ENCODE measurements around the gene GNAI2. TPM values are rescaled to one million over a fixed set of nuclear protein-coding genes. Genes with fewer than 3 reads are reported as not detected.

GNAI2 gene
- total RNA-seq, 4 donors from 2014 or later: 71.8 to 178 (median 98.4) TPM

- H3K9me3 ChIP-seq: no peaks in the 10 kb centered on the region
- H3K4me3 ChIP-seq: peak within 1 kb of the TSS; percentile 64 to 73 (median 66)
- peaks cover 3 to 42% (median 7%) of the 10 kb centered on the region in 4 donors for H3K4me1 ChIP-seq
- H3K36me3 ChIP-seq: peaks cover 0 to 3% (median 0%) of the 10 kb centered on the region in 3 donors
- TF ChIP-seq, protein P1, sequence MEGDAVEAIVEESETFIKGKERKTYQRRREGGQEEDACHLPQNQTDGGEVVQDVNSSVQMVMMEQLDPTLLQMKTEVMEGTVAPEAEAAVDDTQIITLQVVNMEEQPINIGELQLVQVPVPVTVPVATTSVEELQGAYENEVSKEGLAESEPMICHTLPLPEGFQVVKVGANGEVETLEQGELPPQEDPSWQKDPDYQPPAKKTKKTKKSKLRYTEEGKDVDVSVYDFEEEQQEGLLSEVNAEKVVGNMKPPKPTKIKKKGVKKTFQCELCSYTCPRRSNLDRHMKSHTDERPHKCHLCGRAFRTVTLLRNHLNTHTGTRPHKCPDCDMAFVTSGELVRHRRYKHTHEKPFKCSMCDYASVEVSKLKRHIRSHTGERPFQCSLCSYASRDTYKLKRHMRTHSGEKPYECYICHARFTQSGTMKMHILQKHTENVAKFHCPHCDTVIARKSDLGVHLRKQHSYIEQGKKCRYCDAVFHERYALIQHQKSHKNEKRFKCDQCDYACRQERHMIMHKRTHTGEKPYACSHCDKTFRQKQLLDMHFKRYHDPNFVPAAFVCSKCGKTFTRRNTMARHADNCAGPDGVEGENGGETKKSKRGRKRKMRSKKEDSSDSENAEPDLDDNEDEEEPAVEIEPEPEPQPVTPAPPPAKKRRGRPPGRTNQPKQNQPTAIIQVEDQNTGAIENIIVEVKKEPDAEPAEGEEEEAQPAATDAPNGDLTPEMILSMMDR (IDR thresholded peaks at IDR 0.05): peak in 5 of 6 experiments; percentile 13 to 69 (median 60)
- TF ChIP-seq POLR2A (IDR thresholded peaks at IDR 0.05): peak; percentile 91 to 97
- H3K27ac ChIP-seq: peak within 1 kb of the TSS; percentile 89 to 93 (median 92)
- DNase-seq: peak; percentile 99 to 100 (median 100)
- H3K27me3 ChIP-seq: no peaks in the 10 kb centered on the region
These were observed 63.0 kb downstream of the GNAI2 start, which contains the start of the genes HYAL3 and NAA80 for GRCh38 chr3:50298836-50299637. HYAL3 (minus strand) TSS chr3:50299405; CDS start chr3:50295602, 3,803 bp downstream. NAA80 (minus strand) TSS chr3:50299405; CDS start chr3:50297463, 1,942 bp downstream.

- Histone ChIP-seq H3K9me3 (no peaks in the 10 kb centered on the region), H3K4me3 (peak overlapping the region; percentile 36 to 73 (median 54)), H3K4me1 (peaks cover 3 to 42% (median 7%) of the 10 kb centered on the region in 4 donors), H3K27me3 (no peaks in the 10 kb centered on the region), H3K27ac (peak overlapping the region; percentile 89 to 93 (median 92)), H3K36me3 (peaks cover 0 to 3% (median 0%) of the 10 kb centered on the region in 3 donors)
- peak in 1 of 2 donors; percentile 46 for TF ChIP-seq POLR2A (IDR thresholded peaks at IDR 0.05)
- TF ChIP-seq, protein P1 (IDR thresholded peaks at IDR 0.05): no peak
- DNase-seq: no peak
These were observed 63.6 kb downstream of the GNAI2 start for GRCh38 chr3:50299638-50299928.

GRCh38 chr3:50299929-50300680, 64.1 kb downstream of the GNAI2 start:
- Histone ChIP-seq H3K27ac (peak overlapping the region; percentile 89 to 93 (median 92)), H3K4me3 (peak overlapping the region; percentile 36 to 73 (median 54)), H3K9me3 (no peaks in the 10 kb centered on the region), H3K27me3 (no peaks in the 10 kb centered on the region), H3K4me1 (peaks cover 3 to 42% (median 7%) of the 10 kb centered on the region in 4 donors), H3K36me3 (peaks cover 0 to 3% (median 0%) of the 10 kb centered on the region in 3 donors)
- TF ChIP-seq POLR2A (IDR thresholded peaks at IDR 0.05): no peak
- TF ChIP-seq, protein P1 (IDR thresholded peaks at IDR 0.05): no peak
- DNase-seq: no peak

DNA sequence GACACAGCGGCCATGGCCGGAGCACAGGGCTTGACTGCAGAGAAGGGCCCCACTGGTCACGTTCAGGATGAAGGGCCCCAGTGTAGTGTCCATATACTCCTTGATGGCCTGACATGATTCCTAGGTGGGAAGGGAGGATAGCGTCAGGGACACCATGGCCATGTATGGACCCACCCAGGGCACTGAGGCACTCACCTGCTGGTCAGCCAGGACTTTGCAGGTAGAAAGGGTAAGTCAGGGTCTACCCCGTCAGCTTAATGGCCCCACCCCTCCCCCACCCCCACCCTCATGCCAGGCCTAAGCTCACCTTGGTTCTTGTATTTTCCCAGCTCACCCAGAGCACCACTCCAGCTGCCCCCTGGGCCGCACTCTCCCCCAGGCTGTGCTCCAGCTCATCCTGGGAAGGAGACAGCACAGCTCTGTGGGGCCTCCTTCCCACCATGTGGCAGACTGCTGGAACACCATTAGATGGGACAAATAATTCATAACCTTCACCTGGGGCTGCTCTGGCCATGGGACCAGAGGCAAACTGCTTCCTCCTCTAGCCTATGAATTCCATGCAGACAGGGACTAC, 64.8 kb downstream of the GNAI2 start:
- TF ChIP-seq, protein P1 (IDR thresholded peaks at IDR 0.05): no peak
- no peak for TF ChIP-seq POLR2A (IDR thresholded peaks at IDR 0.05)
- no peaks in the 10 kb centered on the region for H3K27me3 ChIP-seq
- peaks cover 3 to 42% (median 7%) of the 10 kb centered on the region in 4 donors for H3K4me1 ChIP-seq
- peak overlapping the region in 3 of 4 donors; percentile 91 to 93 (median 92) for H3K27ac ChIP-seq
- DNase-seq: peak in 1 of 3 donors; percentile 52
- H3K36me3 ChIP-seq: peaks cover 0 to 3% (median 0%) of the 10 kb centered on the region in 3 donors
- no peaks in the 10 kb centered on the region for H3K9me3 ChIP-seq
- H3K4me3 ChIP-seq: peak overlapping the region in 1 of 4 donors; percentile 45

Data from Peyer's patch (tissue), 4 donors.